Ishikawa (cell line): ENCODE measurements around the gene NBPF3.

Experiments used
- CEBPB ChIP-seq: IDR thresholded peaks from 2 replicates; pipeline ENCODE4 v1.6.1; 2012
- CREB1 ChIP-seq: IDR thresholded peaks from 2 replicates; pipeline ENCODE4 v1.6.1; 2012; ENCODE audit warnings: low read depth
- EGR1 ChIP-seq: IDR thresholded peaks from 2 replicates; pipeline ENCODE4 v1.6.1; 2012
- EP300 ChIP-seq: IDR thresholded peaks from 2 replicates; pipeline ENCODE4 v1.6.1; 2012; ENCODE audit warnings: borderline replicate concordance
- FOXM1 ChIP-seq: IDR thresholded peaks from 2 replicates; pipeline ENCODE4 v1.6.1; 2012; ENCODE audit warnings: low read depth, borderline replicate concordance
- NFIC ChIP-seq: IDR thresholded peaks from 2 replicates; pipeline ENCODE4 v1.6.1; 2012
- RAD21 ChIP-seq: IDR thresholded peaks from 2 replicates; pipeline ENCODE4 v1.6.1; 2012; ENCODE audit warnings: low read depth
- TAF1 ChIP-seq: IDR thresholded peaks from 2 replicates; pipeline ENCODE4 v1.6.1; 2012; ENCODE audit warnings: low read depth, mild to moderate bottlenecking
- TCF12 ChIP-seq: IDR thresholded peaks from 2 replicates; pipeline ENCODE4 v1.6.1; 2012; ENCODE audit warnings: low read depth
- TEAD4 ChIP-seq: IDR thresholded peaks from 2 replicates; pipeline ENCODE4 v1.6.1; 2012
- YY1 ChIP-seq: IDR thresholded peaks from 2 replicates; pipeline ENCODE4 v1.6.1; 2012; ENCODE audit warnings: low read depth
- ZBTB7A ChIP-seq: IDR thresholded peaks from 2 replicates; pipeline ENCODE4 v1.6.1; 2012; ENCODE audit warnings: low read depth
- TF ChIP-seq, protein P1 (sequence below): IDR thresholded peaks from 2 replicates; pipeline ENCODE4 v1.6.1; 2012
- TF ChIP-seq, protein P2 (sequence below): IDR thresholded peaks from 2 replicates; pipeline ENCODE4 v1.6.1; 2012; ENCODE audit warnings: low read depth, mild to moderate bottlenecking
- TF ChIP-seq, protein P3 (sequence below): IDR thresholded peaks from 2 replicates; pipeline ENCODE4 v1.6.1; 2012

NBPF3 gene

DNA sequence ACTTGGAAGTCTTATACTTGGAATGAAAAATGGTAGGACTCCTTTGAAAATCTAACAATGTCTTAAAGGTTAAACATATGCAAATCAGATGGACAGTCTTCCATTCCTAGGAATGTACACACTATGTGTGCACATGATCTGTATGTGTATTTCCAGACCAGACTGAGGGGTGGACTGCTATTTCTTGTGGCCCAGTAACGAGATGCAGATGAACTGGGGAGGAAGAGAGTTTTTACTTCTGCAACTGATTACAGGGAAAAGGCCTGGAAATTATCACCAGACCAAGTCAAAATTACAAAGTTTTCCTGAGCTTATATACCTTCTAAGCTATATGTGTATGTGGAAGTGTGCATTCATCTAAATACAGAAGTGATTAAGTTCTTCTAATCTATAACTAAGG lies 17.7 kb downstream of the NBPF3 start:
- TF ChIP-seq FOXM1 (no peak), CREB1 (no peak)

DNA sequence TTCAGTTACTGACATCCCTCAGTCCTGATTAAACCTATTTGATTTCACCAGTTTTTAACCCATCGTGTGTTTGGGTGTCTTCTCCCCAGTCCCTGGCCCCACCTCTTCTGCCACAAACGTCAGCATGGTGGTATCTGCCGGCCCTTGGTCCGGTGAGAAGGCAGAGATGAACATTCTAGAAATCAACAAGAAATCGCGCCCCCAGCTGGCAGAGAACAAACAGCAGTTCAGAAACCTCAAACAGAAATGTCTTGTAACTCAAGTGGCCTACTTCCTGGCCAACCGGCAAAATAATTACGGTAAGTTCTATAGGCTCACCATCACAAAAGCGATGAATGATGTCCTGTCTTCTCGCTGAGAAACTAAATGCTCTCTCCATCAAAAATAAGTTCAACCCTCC lies 28.7 kb downstream of the NBPF3 start:
- no peak for TF ChIP-seq CEBPB
- TF ChIP-seq CREB1 = no peak
- no peak for TF ChIP-seq EGR1
- TF ChIP-seq, protein P1, sequence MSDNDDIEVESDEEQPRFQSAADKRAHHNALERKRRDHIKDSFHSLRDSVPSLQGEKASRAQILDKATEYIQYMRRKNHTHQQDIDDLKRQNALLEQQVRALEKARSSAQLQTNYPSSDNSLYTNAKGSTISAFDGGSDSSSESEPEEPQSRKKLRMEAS = no peak
- TF ChIP-seq YY1 = no peak
- no peak for TF ChIP-seq TEAD4
- no peak for TF ChIP-seq EP300
- TF ChIP-seq, protein P2, sequence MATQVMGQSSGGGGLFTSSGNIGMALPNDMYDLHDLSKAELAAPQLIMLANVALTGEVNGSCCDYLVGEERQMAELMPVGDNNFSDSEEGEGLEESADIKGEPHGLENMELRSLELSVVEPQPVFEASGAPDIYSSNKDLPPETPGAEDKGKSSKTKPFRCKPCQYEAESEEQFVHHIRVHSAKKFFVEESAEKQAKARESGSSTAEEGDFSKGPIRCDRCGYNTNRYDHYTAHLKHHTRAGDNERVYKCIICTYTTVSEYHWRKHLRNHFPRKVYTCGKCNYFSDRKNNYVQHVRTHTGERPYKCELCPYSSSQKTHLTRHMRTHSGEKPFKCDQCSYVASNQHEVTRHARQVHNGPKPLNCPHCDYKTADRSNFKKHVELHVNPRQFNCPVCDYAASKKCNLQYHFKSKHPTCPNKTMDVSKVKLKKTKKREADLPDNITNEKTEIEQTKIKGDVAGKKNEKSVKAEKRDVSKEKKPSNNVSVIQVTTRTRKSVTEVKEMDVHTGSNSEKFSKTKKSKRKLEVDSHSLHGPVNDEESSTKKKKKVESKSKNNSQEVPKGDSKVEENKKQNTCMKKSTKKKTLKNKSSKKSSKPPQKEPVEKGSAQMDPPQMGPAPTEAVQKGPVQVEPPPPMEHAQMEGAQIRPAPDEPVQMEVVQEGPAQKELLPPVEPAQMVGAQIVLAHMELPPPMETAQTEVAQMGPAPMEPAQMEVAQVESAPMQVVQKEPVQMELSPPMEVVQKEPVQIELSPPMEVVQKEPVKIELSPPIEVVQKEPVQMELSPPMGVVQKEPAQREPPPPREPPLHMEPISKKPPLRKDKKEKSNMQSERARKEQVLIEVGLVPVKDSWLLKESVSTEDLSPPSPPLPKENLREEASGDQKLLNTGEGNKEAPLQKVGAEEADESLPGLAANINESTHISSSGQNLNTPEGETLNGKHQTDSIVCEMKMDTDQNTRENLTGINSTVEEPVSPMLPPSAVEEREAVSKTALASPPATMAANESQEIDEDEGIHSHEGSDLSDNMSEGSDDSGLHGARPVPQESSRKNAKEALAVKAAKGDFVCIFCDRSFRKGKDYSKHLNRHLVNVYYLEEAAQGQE = no peak
- no peak for TF ChIP-seq NFIC
- no peak for TF ChIP-seq ZBTB7A

DNA sequence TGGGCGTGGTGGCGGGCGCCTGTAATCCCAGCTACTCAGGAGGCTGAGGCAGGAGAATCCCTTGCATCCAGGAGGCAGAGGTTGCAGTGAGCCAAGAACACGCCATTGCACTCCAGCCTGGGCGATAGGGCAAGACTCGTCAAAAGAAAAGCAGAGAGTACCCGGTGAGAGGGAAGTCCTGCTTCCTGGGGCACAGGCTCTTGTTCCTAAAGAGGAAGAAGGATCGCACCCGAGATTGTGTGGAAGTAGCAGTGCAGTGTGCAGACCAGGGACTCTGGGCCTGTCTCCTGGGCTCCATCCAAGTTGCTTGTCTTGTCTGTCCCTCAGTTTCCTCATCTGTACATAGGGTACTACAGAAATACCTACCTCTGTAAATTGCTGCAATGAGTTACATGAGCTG lies 29.6 kb downstream of the NBPF3 start:
- TF ChIP-seq TEAD4 (no peak), EGR1 (no peak), CEBPB (no peak), FOXM1 (no peak), YY1 (no peak), TCF12 (no peak), TAF1 (no peak), NFIC (no peak), CREB1 (no peak), EP300 (no peak), ZBTB7A (no peak)
- TF ChIP-seq, protein P3, sequence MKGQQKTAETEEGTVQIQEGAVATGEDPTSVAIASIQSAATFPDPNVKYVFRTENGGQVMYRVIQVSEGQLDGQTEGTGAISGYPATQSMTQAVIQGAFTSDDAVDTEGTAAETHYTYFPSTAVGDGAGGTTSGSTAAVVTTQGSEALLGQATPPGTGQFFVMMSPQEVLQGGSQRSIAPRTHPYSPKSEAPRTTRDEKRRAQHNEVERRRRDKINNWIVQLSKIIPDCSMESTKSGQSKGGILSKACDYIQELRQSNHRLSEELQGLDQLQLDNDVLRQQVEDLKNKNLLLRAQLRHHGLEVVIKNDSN = no peak
- TF ChIP-seq, protein P1 = no peak
- TF ChIP-seq, protein P2 = no peak

DNA sequence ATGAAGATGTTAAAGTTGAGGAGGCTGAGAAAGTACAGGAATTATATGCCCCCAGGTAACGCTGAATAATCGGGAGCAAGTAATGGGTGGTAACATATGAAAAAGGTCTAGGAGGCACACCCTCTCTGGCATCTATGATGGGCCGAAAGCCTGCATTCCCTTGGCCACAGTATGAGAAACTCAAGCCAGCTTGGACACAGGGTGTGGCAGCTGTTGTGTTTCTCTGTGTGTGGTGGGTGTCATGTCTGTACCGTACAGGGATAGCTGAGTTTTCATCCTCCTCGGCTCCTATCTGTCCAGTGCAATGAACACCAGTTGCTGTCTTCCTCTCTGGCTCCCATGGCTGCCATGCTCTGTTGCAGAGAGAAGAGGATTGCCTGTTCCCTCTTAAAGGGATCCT lies 32.9 kb downstream of the NBPF3 start:
- TF ChIP-seq EP300 (no peak), CEBPB (no peak), EGR1 (no peak), TEAD4 (no peak)

DNA sequence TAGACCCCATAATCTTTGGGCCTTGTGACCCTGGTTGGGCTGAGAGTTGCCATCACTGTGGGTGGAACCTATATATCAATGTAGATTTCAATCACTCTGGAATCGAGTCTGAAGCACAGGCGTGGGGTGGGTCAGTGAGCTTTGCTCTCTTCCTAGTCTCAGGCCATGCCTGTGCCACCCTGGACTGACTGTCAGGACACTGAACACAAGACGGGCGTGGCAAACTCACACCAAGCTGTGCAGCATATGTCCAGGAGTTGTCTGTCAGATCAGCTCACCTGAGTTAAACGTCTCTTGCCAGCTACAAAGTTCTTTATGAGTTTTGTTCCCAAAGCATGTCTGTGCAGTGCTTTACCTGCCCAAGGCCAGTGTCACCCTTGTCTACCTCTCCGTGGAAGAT lies 38.4 kb downstream of the NBPF3 start:
- TF ChIP-seq NFIC (no peak), TEAD4 (no peak), YY1 (no peak), CREB1 (no peak), TAF1 (no peak), RAD21 (no peak), EGR1 (no peak), ZBTB7A (no peak), EP300 (no peak), CEBPB (no peak), FOXM1 (no peak), TCF12 (no peak)
- TF ChIP-seq, protein P1 = no peak
- TF ChIP-seq, protein P2 = no peak
- TF ChIP-seq, protein P3 = no peak
